ENCODE data around the gene AMMECR1. TPM values are rescaled to one million over a fixed set of nuclear protein-coding genes. Genes with fewer than 3 reads are reported as not detected.

The AMMECR1 gene
- total and polyA plus RNA-seq, 2 experiments from 2014 or later, result 15.3 to 17.1 TPM

- TF ChIP-seq EZH2 (IDR thresholded peaks at IDR 0.05; ENCODE audit: insufficient read depth, poor library complexity, severe bottlenecking) (no peak), EZH2phosphoT487 (IDR thresholded peaks at IDR 0.05; ENCODE audit: insufficient read depth, low read depth) (no peak)
- peak; percentile 56 for DNase-seq
- Histone ChIP-seq H3K27ac (0 out of 2 replicates have a peak overlapping the region, but pooled peaks have one; percentile 18), H2AFZ (peak overlapping the region; percentile 73), H3K4me3 (0 out of 2 replicates have a peak overlapping the region, but pooled peaks have one; percentile 29), H3K36me3 (ENCODE audit: low read depth) (no peaks in the 10 kb centered on the region), H3K79me2 (ENCODE audit: insufficient read depth) (peaks cover 1% of the 10 kb centered on the region), H3K4me2 (ENCODE audit: unreplicated experiment) (no peak overlapping the region), H3K9me3 (ENCODE audit: low read depth) (no peaks in the 10 kb centered on the region), H3K9ac (no peak overlapping the region), H3K9me2 (ENCODE audit: insufficient read depth) (no peaks in the 10 kb centered on the region), H3K4me1 (ENCODE audit: insufficient read depth) (peaks cover 11% of the 10 kb centered on the region; the same call in 1 of the 2 replicates), H4K20me1 (ENCODE audit: insufficient read depth) (no peaks in the 10 kb centered on the region), H3K27me3 (replicated peaks; ENCODE audit: insufficient read depth) (no peaks in the 10 kb centered on the region), H3F3A (ENCODE audit: insufficient read depth) (0 out of 2 replicates have a peak, but pooled peaks cover 10% of the 10 kb centered on the region)
- in situ Hi-C loops (cut with MboI), result loop anchor here (10.0 kb wide), 1 partner anchor 158 kb away; no protein-coding TSS in a partner anchor
- 1 to 2% methylated on average over 4 of the region's 4 CpGs for WGBS, 2 experiments (ENCODE audit: low coverage in 1 of 2, low lambda C conversion rate in 2 of 2, missing lambda C conversion rate in 2 of 2)
Measured at GRCh38 chrX:110322603-110323002, 4.7 kb upstream of the AMMECR1 start.

GRCh38 chrX:110321670-110322069 lies 3.8 kb upstream of the AMMECR1 start:
- H3K4me2 ChIP-seq (ENCODE audit: unreplicated experiment), result no peak overlapping the region
- no peak overlapping the region for H2AFZ ChIP-seq
- H3K36me3 ChIP-seq (ENCODE audit: low read depth), result no peaks in the 10 kb centered on the region
- no peak overlapping the region for H3K9ac ChIP-seq
- H3K27ac ChIP-seq, result no peak overlapping the region
- H3K27me3 ChIP-seq (replicated peaks; ENCODE audit: insufficient read depth), result no peaks in the 10 kb centered on the region
- TF ChIP-seq EZH2 (IDR thresholded peaks at IDR 0.05; ENCODE audit: insufficient read depth, poor library complexity, severe bottlenecking), result no peak
- TF ChIP-seq EZH2phosphoT487 (IDR thresholded peaks at IDR 0.05; ENCODE audit: insufficient read depth, low read depth), result no peak
- in situ Hi-C loops (cut with MboI), result loop anchor here (10.0 kb wide), 1 partner anchor 157 kb away; no protein-coding TSS in a partner anchor
- H4K20me1 ChIP-seq (ENCODE audit: insufficient read depth), result no peaks in the 10 kb centered on the region
- no peak overlapping the region for H3K4me3 ChIP-seq
- H3K9me3 ChIP-seq (ENCODE audit: low read depth), result no peaks in the 10 kb centered on the region
- H3F3A ChIP-seq (ENCODE audit: insufficient read depth), result 0 out of 2 replicates have a peak, but pooled peaks cover 13% of the 10 kb centered on the region
- H3K79me2 ChIP-seq (ENCODE audit: insufficient read depth), result peaks cover 10% of the 10 kb centered on the region
- H3K9me2 ChIP-seq (ENCODE audit: insufficient read depth), result no peaks in the 10 kb centered on the region
- no peak for DNase-seq
- WGBS, 2 experiments (ENCODE audit: low coverage in 1 of 2, low lambda C conversion rate in 2 of 2, missing lambda C conversion rate in 2 of 2), result 92 to 98% methylated on average over 3 of the region's 3 CpGs
- H3K4me1 ChIP-seq (ENCODE audit: insufficient read depth), result peaks cover 11% of the 10 kb centered on the region; the same call in 1 of the 2 replicates

- Histone ChIP-seq H3K9ac (no peak overlapping the region), H3K27me3 (replicated peaks; ENCODE audit: insufficient read depth) (no peaks in the 10 kb centered on the region), H4K20me1 (ENCODE audit: insufficient read depth) (no peaks in the 10 kb centered on the region), H3K9me2 (ENCODE audit: insufficient read depth) (no peaks in the 10 kb centered on the region), H3K36me3 (ENCODE audit: low read depth) (no peaks in the 10 kb centered on the region), H3K27ac (no peak overlapping the region), H3K9me3 (ENCODE audit: low read depth) (no peaks in the 10 kb centered on the region), H3F3A (ENCODE audit: insufficient read depth) (peaks cover 19% of the 10 kb centered on the region; the same call in 1 of the 2 replicates), H3K4me2 (ENCODE audit: unreplicated experiment) (no peak overlapping the region), H2AFZ (no peak overlapping the region), H3K79me2 (ENCODE audit: insufficient read depth) (peaks cover 16% of the 10 kb centered on the region), H3K4me3 (no peak overlapping the region), H3K4me1 (ENCODE audit: insufficient read depth) (peaks cover 11% of the 10 kb centered on the region; the same call in 1 of the 2 replicates)
- no peak for TF ChIP-seq EZH2 (IDR thresholded peaks at IDR 0.05; ENCODE audit: insufficient read depth, poor library complexity, severe bottlenecking)
- in situ Hi-C loops (cut with MboI), result loop anchor here (10.0 kb wide), 1 partner anchor 156 kb away; no protein-coding TSS in a partner anchor
- DNase-seq, result no peak
Measured at GRCh38 chrX:110321081-110321480, 3.2 kb upstream of the AMMECR1 start.

- in situ Hi-C loops (cut with MboI), result loop anchor here (10.0 kb wide), 1 partner anchor 156 kb away; no protein-coding TSS in a partner anchor
- Histone ChIP-seq H3K4me2 (ENCODE audit: unreplicated experiment) (no peak overlapping the region), H3K27ac (no peak overlapping the region), H3K9me3 (ENCODE audit: low read depth) (no peaks in the 10 kb centered on the region), H3K27me3 (replicated peaks; ENCODE audit: insufficient read depth) (no peaks in the 10 kb centered on the region), H3F3A (ENCODE audit: insufficient read depth) (peaks cover 21% of the 10 kb centered on the region; the same call in 1 of the 2 replicates), H3K4me1 (ENCODE audit: insufficient read depth) (peaks cover 14% of the 10 kb centered on the region; the same call in 1 of the 2 replicates), H3K79me2 (ENCODE audit: insufficient read depth) (peaks cover 22% of the 10 kb centered on the region), H3K9ac (no peak overlapping the region), H2AFZ (no peak overlapping the region), H4K20me1 (ENCODE audit: insufficient read depth) (no peaks in the 10 kb centered on the region), H3K9me2 (ENCODE audit: insufficient read depth) (no peaks in the 10 kb centered on the region), H3K36me3 (ENCODE audit: low read depth) (no peaks in the 10 kb centered on the region), H3K4me3 (no peak overlapping the region)
- no peak for TF ChIP-seq EZH2phosphoT487 (IDR thresholded peaks at IDR 0.05; ENCODE audit: insufficient read depth, low read depth)
- TF ChIP-seq EZH2 (IDR thresholded peaks at IDR 0.05; ENCODE audit: insufficient read depth, poor library complexity, severe bottlenecking), result no peak
- no peak for DNase-seq
- WGBS, 2 experiments (ENCODE audit: low coverage in 1 of 2, low lambda C conversion rate in 2 of 2, missing lambda C conversion rate in 2 of 2), result 77 to 82% methylated on average over 3 of the region's 3 CpGs
Measured at GRCh38 chrX:110320381-110320987, 2.6 kb upstream of the AMMECR1 start.

Data from GM23248 (cell line).